Hepatocyte (in vitro differentiated cells): ENCODE measurements around the gene QRFP.

Experiments
- EZH2 ChIP-seq: fragments of 200-600 bp; sonication (generic); IDR thresholded peaks from 2 replicates; pipeline ENCODE4 v1.6.1; 2016; ENCODE audit warnings: antibody characterized with exemption, mild to moderate bottlenecking, borderline replicate concordance
- EZH2phosphoT487 ChIP-seq: fragments of 200-600 bp; sonication (generic); IDR thresholded peaks from one replicate; pipeline ENCODE4 v1.6.1; 2018; ENCODE audit warnings: antibody characterized with exemption, mild to moderate bottlenecking, low read depth, moderate library complexity; ENCODE audit not compliant: unreplicated experiment, severe bottlenecking
- TF ChIP-seq, protein P1 (sequence below): fragments of 200-600 bp; sonication (generic); IDR thresholded peaks from 2 replicates; pipeline ENCODE4 v1.5.1; 2016; ENCODE audit warnings: antibody characterized with exemption, mild to moderate bottlenecking; ENCODE audit not compliant: poor library complexity

DNA sequence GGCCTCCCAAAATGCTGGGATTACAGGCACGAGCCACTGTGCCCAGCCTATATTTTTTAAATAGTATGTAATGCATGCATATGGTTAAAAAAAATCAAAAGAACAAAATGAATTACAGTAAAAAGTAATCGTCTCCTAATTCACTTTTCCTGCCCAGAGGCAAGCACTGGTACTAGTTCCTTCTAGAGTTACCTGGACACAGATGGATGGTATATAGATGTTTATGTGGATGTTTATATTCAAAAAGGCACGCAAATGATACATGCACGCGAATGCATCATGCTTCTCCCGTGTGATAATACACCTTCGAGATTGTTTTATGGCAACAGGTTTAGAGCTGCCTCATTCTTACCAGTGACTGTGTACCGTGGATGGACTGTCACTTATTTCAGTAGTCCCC lies 40.1 kb downstream of the QRFP start:
- TF ChIP-seq EZH2phosphoT487 (no peak), EZH2 (no peak)
- TF ChIP-seq, protein P1, sequence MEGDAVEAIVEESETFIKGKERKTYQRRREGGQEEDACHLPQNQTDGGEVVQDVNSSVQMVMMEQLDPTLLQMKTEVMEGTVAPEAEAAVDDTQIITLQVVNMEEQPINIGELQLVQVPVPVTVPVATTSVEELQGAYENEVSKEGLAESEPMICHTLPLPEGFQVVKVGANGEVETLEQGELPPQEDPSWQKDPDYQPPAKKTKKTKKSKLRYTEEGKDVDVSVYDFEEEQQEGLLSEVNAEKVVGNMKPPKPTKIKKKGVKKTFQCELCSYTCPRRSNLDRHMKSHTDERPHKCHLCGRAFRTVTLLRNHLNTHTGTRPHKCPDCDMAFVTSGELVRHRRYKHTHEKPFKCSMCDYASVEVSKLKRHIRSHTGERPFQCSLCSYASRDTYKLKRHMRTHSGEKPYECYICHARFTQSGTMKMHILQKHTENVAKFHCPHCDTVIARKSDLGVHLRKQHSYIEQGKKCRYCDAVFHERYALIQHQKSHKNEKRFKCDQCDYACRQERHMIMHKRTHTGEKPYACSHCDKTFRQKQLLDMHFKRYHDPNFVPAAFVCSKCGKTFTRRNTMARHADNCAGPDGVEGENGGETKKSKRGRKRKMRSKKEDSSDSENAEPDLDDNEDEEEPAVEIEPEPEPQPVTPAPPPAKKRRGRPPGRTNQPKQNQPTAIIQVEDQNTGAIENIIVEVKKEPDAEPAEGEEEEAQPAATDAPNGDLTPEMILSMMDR: no peak
